ENCODE results near the gene RBMS1. TPM values are rescaled to one million over a fixed set of nuclear protein-coding genes. Genes with fewer than 3 reads are reported as not detected.
A peak's percentile ranks its signal among the peaks of the same experiment; 100 is the strongest.

Gene RBMS1
- total RNA-seq, 3 donors from 2014 or later, result 81.3 to 96.2 (median 92.1) TPM

DNA sequence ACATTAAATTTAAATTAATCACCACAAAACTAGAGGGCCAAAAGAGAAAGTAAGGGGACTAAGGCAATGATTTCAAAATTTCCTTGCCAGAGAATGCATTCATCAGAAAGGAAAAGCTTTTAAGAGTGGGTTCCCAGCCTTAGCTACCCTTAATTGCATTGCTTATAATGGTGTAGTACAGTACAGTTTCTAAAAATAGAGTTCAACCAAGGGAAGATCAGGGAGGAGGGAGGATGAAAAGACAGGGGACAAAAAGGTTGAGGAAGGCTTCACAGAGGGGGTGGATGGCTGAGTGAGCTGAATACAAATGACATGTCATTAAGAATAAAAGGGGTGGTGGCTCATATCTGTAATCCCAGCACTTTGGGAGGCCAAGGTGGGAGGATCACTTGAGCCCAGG, 119.9 kb downstream of the RBMS1 start:
- Histone ChIP-seq H3K36me3 (no peaks in the 10 kb centered on the region), H3K9me3 (no peaks in the 10 kb centered on the region), H3K4me3 (no peak overlapping the region), H3K27me3 (no peaks in the 10 kb centered on the region), H3K4me1 (peaks cover 0 to 41% of the 10 kb centered on the region in 2 donors), H3K27ac (peak overlapping the region in 1 of 2 donors; percentile 11)
- DNase-seq (ENCODE audit: low spot score in 2 of 2), result no peak
- intact Hi-C loops (cut with DNase I; ENCODE audit: low total_unique reads), result no loop called here
- TF ChIP-seq CTCF (IDR thresholded peaks at IDR 0.05) (no peak), POLR2A (IDR thresholded peaks at IDR 0.05) (no peak), POLR2AphosphoS5 (IDR thresholded peaks at IDR 0.05) (no peak)

- no peaks in the 10 kb centered on the region for H3K9me3 ChIP-seq
- DNase-seq (ENCODE audit: low spot score in 2 of 2), result no peak
- intact Hi-C loops (cut with DNase I; ENCODE audit: low total_unique reads), result no loop called here
- TF ChIP-seq POLR2AphosphoS5 (IDR thresholded peaks at IDR 0.05), result no peak
- TF ChIP-seq CTCF (IDR thresholded peaks at IDR 0.05), result no peak
- TF ChIP-seq POLR2A (IDR thresholded peaks at IDR 0.05), result no peak
- H3K27ac ChIP-seq, result peak overlapping the region in 1 of 2 donors; percentile 11
- no peaks in the 10 kb centered on the region for H3K36me3 ChIP-seq
- H3K27me3 ChIP-seq, result no peaks in the 10 kb centered on the region
- H3K4me1 ChIP-seq, result peaks cover 0 to 41% of the 10 kb centered on the region in 2 donors
- no peak overlapping the region for H3K4me3 ChIP-seq
These were observed 120.3 kb downstream of the RBMS1 start for GRCh38 chr2:160373263-160373662.

DNA sequence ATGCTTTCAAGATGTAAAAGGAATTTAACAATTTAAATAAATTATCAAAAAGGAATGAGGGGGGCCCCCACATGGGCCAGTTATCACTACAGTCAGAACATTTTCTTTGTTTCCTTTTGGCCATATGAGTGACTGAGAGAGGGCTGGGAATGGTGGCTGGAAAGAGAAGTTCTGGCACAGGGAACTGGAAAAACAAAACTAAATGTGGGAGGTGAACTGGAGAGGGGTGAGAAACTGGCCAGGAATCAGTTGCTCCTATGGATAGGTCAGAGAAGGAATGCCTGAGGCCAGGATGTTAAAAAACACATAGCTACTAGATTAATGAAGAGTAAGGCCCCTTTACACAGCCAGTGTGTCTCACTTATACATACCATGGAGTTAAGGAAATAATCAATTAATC, 121.0 kb downstream of the RBMS1 start:
- intact Hi-C loops (cut with DNase I; ENCODE audit: low total_unique reads), result no loop called here

DNA sequence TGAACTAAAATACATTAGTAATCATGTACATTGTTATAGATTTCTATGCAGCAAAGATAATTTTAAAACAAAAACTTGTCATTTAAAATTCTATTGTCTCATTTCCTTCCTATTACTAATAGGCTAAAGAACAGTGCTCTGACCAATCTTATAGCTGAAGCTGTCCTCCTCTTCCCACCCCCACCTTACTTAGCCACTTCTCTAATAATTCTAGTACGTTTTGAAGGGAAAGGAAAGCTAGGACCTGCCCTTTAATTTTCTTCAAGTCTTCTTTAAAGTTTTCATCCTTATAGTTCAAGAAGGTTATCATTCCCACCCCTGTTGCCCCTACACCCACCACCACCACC, 121.6 kb downstream of the RBMS1 start:
- no peak for DNase-seq (ENCODE audit: low spot score in 2 of 2)
- intact Hi-C loops (cut with DNase I; ENCODE audit: low total_unique reads), result no loop called here
- Histone ChIP-seq H3K9me3 (no peaks in the 10 kb centered on the region), H3K36me3 (no peaks in the 10 kb centered on the region), H3K27me3 (no peaks in the 10 kb centered on the region), H3K4me1 (peaks cover 0 to 37% of the 10 kb centered on the region in 2 donors), H3K27ac (peak overlapping the region; percentile 27 to 73), H3K4me3 (no peak overlapping the region)
- TF ChIP-seq POLR2AphosphoS5 (IDR thresholded peaks at IDR 0.05), result no peak
- TF ChIP-seq POLR2A (IDR thresholded peaks at IDR 0.05), result no peak
- TF ChIP-seq CTCF (IDR thresholded peaks at IDR 0.05), result no peak

More for the DNA sequence above, 121.0 kb downstream of the RBMS1 start:
- H3K27me3 ChIP-seq, result no peaks in the 10 kb centered on the region
- peaks cover 0 to 38% of the 10 kb centered on the region in 2 donors for H3K4me1 ChIP-seq
- no peak for DNase-seq (ENCODE audit: low spot score in 2 of 2)
- TF ChIP-seq POLR2A (IDR thresholded peaks at IDR 0.05) (no peak), CTCF (IDR thresholded peaks at IDR 0.05) (no peak), POLR2AphosphoS5 (IDR thresholded peaks at IDR 0.05) (no peak)
- H3K9me3 ChIP-seq, result no peaks in the 10 kb centered on the region
- H3K36me3 ChIP-seq, result no peaks in the 10 kb centered on the region
- peak overlapping the region; percentile 7 to 65 for H3K27ac ChIP-seq
- H3K4me3 ChIP-seq, result peak overlapping the region in 1 of 3 donors; percentile 4

DNA sequence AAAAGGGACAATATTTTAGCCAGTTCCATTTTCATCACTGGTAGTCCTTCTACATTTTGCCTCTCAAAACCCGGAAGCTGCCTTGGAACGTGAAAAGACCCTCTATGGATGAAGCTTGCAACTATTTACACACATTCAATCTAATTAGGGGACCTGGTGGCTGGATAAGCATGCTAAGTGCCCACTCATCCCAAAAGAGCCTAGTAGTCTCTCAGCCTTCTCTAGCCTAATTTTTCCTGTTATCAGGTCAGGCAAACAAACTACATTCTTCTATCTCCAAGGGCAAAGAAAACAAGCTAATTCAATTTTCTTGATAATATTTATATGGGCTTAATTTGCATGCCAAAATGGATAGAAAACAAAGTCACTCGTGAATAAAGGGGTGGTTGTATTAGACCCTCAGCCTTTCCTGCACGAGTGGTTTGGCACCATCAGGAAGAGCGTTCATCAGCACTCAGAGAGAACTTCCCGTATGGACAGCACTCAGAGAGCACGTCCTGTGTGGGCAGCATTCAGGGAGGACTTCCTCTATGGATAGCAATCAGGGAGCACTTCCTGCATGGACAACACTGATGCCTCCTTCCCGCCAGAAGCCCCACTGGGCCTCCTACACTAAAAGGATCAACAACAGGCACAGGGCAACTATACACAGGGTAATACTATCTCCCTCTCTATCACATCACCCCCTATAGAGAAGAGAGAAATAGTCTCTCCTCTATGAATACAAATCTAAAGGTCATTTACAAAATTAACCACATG, 122.2 kb downstream of the RBMS1 start:
- Histone ChIP-seq H3K36me3 (no peaks in the 10 kb centered on the region), H3K4me3 (no peak overlapping the region), H3K9me3 (no peaks in the 10 kb centered on the region), H3K27me3 (no peaks in the 10 kb centered on the region), H3K4me1 (peaks cover 0 to 40% of the 10 kb centered on the region in 2 donors), H3K27ac (peak overlapping the region; percentile 27 to 73)
- no peak for TF ChIP-seq POLR2AphosphoS5 (IDR thresholded peaks at IDR 0.05)
- no peak for TF ChIP-seq CTCF (IDR thresholded peaks at IDR 0.05)
- no peak for TF ChIP-seq POLR2A (IDR thresholded peaks at IDR 0.05)
- intact Hi-C loops (cut with DNase I; ENCODE audit: low total_unique reads), result no loop called here
- DNase-seq (ENCODE audit: low spot score in 2 of 2), result no peak

Measured in breast epithelium (tissue), 4 donors.